ENCODE results near the gene HES7. TPM values are rescaled to one million over a fixed set of nuclear protein-coding genes. Genes with fewer than 3 reads are reported as not detected.

Gene HES7
- total and polyA plus RNA-seq, 7 donors = 0.16 TPM; not detected in 6

GRCh38 chr17:8153031-8153451, 29.1 kb upstream of the HES7 start:
- Histone ChIP-seq H3K9me3 (no peaks in the 10 kb centered on the region), H3K4me3 (peak overlapping the region; percentile 15 to 97 (median 87)), H3K36me3 (peaks cover 28 to 36% (median 33%) of the 10 kb centered on the region in 4 donors), H3K4me1 (peaks cover 0 to 56% (median 53%) of the 10 kb centered on the region in 4 donors), H3K27ac (peak overlapping the region; percentile 99 to 100 (median 100)), H3K27me3 (no peaks in the 10 kb centered on the region)
- no peak for TF ChIP-seq POLR2A (IDR thresholded peaks at IDR 0.05)
- no peak for TF ChIP-seq EP300 (IDR thresholded peaks at IDR 0.05)
- TF ChIP-seq POLR2AphosphoS5 (IDR thresholded peaks at IDR 0.05) = no peak
- no peak for TF ChIP-seq CTCF (IDR thresholded peaks at IDR 0.05)
- 70 to 84% methylated on average over 7 of the region's 7 CpGs for WGBS, 2 donors
- DNase-seq = peak; percentile 76
- intact Hi-C loops (cut with DNase I) = no loop called here

- TF ChIP-seq EP300 (IDR thresholded peaks at IDR 0.05) (peak; percentile 37 to 96 (median 69)), POLR2AphosphoS5 (IDR thresholded peaks at IDR 0.05) (peak; percentile 99), POLR2A (IDR thresholded peaks at IDR 0.05) (peak; percentile 93 to 97), CTCF (IDR thresholded peaks at IDR 0.05) (no peak)
- no peaks in the 10 kb centered on the region for H3K9me3 ChIP-seq
- peak within 1 kb of the TSS; percentile 99 to 100 (median 100) for H3K27ac ChIP-seq
- DNase-seq = peak; percentile 99
- H3K36me3 ChIP-seq = peaks cover 36 to 44% (median 41%) of the 10 kb centered on the region in 4 donors
- WGBS, 2 donors = 9% methylated on average over 42 of the region's 42 CpGs
- intact Hi-C loops (cut with DNase I) = no loop called here
- peak within 1 kb of the TSS; percentile 79 to 97 (median 92) for H3K4me3 ChIP-seq
- H3K4me1 ChIP-seq = peaks cover 0 to 57% (median 55%) of the 10 kb centered on the region in 4 donors
- H3K27me3 ChIP-seq = no peaks in the 10 kb centered on the region
Observed at GRCh38 chr17:8152112-8152775, 28.3 kb upstream of the HES7 start, which contains the start of gene PER1. PER1 (minus strand) TSS chr17:8152404; CDS start chr17:8150706, 1,698 bp downstream.

- Histone ChIP-seq H3K36me3 (peaks cover 42 to 50% (median 47%) of the 10 kb centered on the region in 4 donors), H3K27ac (peak overlapping the region; percentile 99 to 100 (median 100)), H3K4me1 (peaks cover 0 to 56% (median 54%) of the 10 kb centered on the region in 4 donors), H3K9me3 (no peaks in the 10 kb centered on the region), H3K27me3 (no peaks in the 10 kb centered on the region), H3K4me3 (peak overlapping the region; percentile 79 to 97 (median 92))
- TF ChIP-seq POLR2AphosphoS5 (IDR thresholded peaks at IDR 0.05) (peak; percentile 71 to 89 (median 80)), EP300 (IDR thresholded peaks at IDR 0.05) (peak; percentile 96 to 100 (median 100)), CTCF (IDR thresholded peaks at IDR 0.05) (no peak), POLR2A (IDR thresholded peaks at IDR 0.05) (peak; percentile 67 to 74)
- intact Hi-C loops (cut with DNase I) = no loop called here
- WGBS, 2 donors = 1 to 4% methylated on average over 22 of the region's 22 CpGs
- DNase-seq = peak; percentile 98
Observed at GRCh38 chr17:8151641-8152111, 27.8 kb upstream of the HES7 start.

- Histone ChIP-seq H3K4me1 (peaks cover 0 to 60% (median 55%) of the 10 kb centered on the region in 4 donors), H3K36me3 (peaks cover 47 to 55% (median 52%) of the 10 kb centered on the region in 4 donors), H3K9me3 (no peaks in the 10 kb centered on the region), H3K27ac (peak overlapping the region; percentile 99 to 100 (median 100)), H3K4me3 (peak overlapping the region; percentile 79 to 97 (median 92)), H3K27me3 (no peaks in the 10 kb centered on the region)
- 1 to 13% methylated on average over 38 of the region's 38 CpGs for WGBS, 2 donors
- TF ChIP-seq POLR2A (IDR thresholded peaks at IDR 0.05) (peak in 1 of 2 donors; percentile 52), EP300 (IDR thresholded peaks at IDR 0.05) (peak; percentile 80 to 100 (median 94)), CTCF (IDR thresholded peaks at IDR 0.05) (no peak), POLR2AphosphoS5 (IDR thresholded peaks at IDR 0.05) (peak; percentile 81 to 98 (median 88))
- DNase-seq = peak; percentile 98
- intact Hi-C loops (cut with DNase I) = no loop called here
Observed at GRCh38 chr17:8151120-8151640, 27.3 kb upstream of the HES7 start.

All from sigmoid colon (tissue), 7 donors.